ENCODE results near the gene FOXP3. TPM values are rescaled to one million over a fixed set of nuclear protein-coding genes. Genes with fewer than 3 reads are reported as not detected.

The FOXP3 gene
- total and polyA plus RNA-seq, 2 donors (not counting 3 experiments of a cell fraction or from before 2014, with no cell fraction given): 0.06 TPM; not detected in 1

DNA sequence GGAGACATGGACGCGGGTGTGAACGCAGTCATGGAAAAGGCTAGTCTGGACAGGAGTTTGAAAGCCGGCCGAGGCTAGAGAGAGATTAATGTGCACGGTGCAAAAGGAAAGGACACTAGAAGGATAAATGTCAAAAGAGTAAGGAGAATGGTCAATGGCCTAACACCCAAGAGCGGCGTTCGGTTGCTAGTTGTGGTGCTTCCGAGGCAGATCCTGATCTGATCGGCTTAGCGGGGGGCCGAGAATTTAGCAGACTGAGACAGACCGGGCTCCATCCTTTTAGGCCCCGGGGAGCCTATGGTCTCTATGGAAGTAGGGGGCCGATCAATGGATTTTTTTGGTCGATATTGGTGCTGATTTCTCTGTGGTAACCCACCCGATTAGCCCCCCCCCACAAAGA, 45.9 kb upstream of the FOXP3 start:
- dilution Hi-C loops (cut with MboI; ENCODE audit: extremely low pct_ligation_motif_present, low sequenced_read_pairs): no loop called here
- ChIA-PET POLR2A (no interaction called here), CTCF (no interaction called here)
- Histone ChIP-seq H3K9me3 (replicated peaks; ENCODE audit: control insufficient read depth, insufficient read depth, low read length) (no peaks in the 10 kb centered on the region), H3K79me2 (ENCODE audit: control insufficient read depth, insufficient read depth, low read length) (no peaks in the 10 kb centered on the region), H3K4me3 (replicated peaks in 1 of 3; ENCODE audit: insufficient read depth in 1 of 3, low read depth in 1 of 3, low read length in 3 of 3) (no peak overlapping the region), H3K27ac (ENCODE audit: insufficient read depth, low read depth, low read length) (no peak overlapping the region), H3K4me2 (ENCODE audit: insufficient read depth, low read length) (no peak overlapping the region), H3K27me3 (ENCODE audit: control insufficient read depth in 2 of 2, insufficient read depth in 2 of 2, low read length in 2 of 2) (no peaks in the 10 kb centered on the region), H2AFZ (ENCODE audit: low read depth, low read length) (no peak overlapping the region), H3K4me1 (ENCODE audit: control insufficient read depth, extremely low read depth, insufficient read depth, low read length) (no peaks in the 10 kb centered on the region), H3K9me1 (replicated peaks; ENCODE audit: control insufficient read depth, extremely low read depth, insufficient read depth, low read length) (no peaks in the 10 kb centered on the region), H3K9ac (replicated peaks; ENCODE audit: extremely low read depth, insufficient read depth, low read length) (no peak overlapping the region), H4K20me1 (replicated peaks; ENCODE audit: control insufficient read depth, extremely low read depth, insufficient read depth, low read length) (no peaks in the 10 kb centered on the region), H3K36me3 (ENCODE audit: control insufficient read depth in 2 of 2, extremely low read depth in 1 of 2, insufficient read depth in 2 of 2, low read length in 2 of 2) (no peaks in the 10 kb centered on the region)
- no peak for DNase-seq (ENCODE audit: low read depth, low spot score)
- FAIRE-seq: no peak
- no TSS peak for BruUV-seq (replicated peaks)
- intact Hi-C loops (cut with micrococcal nuclease): no loop called here
- no peak for TF ChIP-seq POLR2AphosphoS5 (IDR thresholded peaks at IDR 0.05; ENCODE audit: insufficient read depth, low read depth, low read length)
- no peak for TF ChIP-seq MYC (IDR thresholded peaks at IDR 0.05; ENCODE audit: low read depth, low read length)
- no peak for TF ChIP-seq EZH2 (IDR thresholded peaks at IDR 0.05; ENCODE audit: borderline replicate concordance, low read depth, low read length, severe bottlenecking)
- TF ChIP-seq JUN (IDR thresholded peaks at IDR 0.05; ENCODE audit: borderline replicate concordance, insufficient read depth, insufficient read length, low read depth): no peak
- TF ChIP-seq, protein P1, sequence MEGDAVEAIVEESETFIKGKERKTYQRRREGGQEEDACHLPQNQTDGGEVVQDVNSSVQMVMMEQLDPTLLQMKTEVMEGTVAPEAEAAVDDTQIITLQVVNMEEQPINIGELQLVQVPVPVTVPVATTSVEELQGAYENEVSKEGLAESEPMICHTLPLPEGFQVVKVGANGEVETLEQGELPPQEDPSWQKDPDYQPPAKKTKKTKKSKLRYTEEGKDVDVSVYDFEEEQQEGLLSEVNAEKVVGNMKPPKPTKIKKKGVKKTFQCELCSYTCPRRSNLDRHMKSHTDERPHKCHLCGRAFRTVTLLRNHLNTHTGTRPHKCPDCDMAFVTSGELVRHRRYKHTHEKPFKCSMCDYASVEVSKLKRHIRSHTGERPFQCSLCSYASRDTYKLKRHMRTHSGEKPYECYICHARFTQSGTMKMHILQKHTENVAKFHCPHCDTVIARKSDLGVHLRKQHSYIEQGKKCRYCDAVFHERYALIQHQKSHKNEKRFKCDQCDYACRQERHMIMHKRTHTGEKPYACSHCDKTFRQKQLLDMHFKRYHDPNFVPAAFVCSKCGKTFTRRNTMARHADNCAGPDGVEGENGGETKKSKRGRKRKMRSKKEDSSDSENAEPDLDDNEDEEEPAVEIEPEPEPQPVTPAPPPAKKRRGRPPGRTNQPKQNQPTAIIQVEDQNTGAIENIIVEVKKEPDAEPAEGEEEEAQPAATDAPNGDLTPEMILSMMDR (IDR thresholded peaks at IDR 0.05; ENCODE audit: extremely low read depth in 1 of 2, insufficient read depth in 1 of 2, low read depth in 1 of 2, low read length in 2 of 2): no peak
- TF ChIP-seq FOS (IDR thresholded peaks at IDR 0.05; ENCODE audit: borderline replicate concordance, insufficient read depth, low read length): no peak
- TF ChIP-seq POLR2A (IDR thresholded peaks at IDR 0.05; ENCODE audit: low read depth, low read length): no peak
- TF ChIP-seq, protein P2, sequence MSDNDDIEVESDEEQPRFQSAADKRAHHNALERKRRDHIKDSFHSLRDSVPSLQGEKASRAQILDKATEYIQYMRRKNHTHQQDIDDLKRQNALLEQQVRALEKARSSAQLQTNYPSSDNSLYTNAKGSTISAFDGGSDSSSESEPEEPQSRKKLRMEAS (IDR thresholded peaks at IDR 0.05; ENCODE audit: insufficient read depth, insufficient read length): no peak
- no peak for TF ChIP-seq GATA2 (IDR thresholded peaks at IDR 0.05; ENCODE audit: insufficient read depth, insufficient read length, low read depth, low read length)

All from endothelial cell of umbilical vein (primary cell).